Measurements from ENCODE around the gene IFNL1.

The IFNL1 gene

DNA sequence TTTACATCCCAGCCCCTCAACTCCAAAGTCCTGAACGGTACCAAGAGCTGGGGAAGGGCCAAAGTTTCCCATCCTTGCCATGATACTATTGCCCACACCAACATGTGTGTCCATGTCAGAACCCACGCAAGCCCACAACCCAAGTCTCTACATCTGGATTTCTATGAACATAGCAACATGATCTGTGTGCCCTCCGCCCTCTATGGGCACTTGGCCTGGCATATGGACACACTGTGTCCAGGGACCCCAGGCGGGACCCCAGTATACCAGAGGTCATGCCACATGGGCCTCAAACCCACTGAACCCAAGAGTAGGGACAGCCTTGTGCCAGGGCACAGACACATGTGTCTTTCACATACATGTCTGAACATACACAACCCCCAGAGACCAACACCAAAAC lies 22.5 kb downstream of the IFNL1 start:
- no peak for ATAC-seq
- no peak for TF ChIP-seq CSDC2 (CRISPR knock-in tag; IDR thresholded peaks at IDR 0.05)
- no peak for TF ChIP-seq ZNF8 (CRISPR knock-in tag; IDR thresholded peaks at IDR 0.05)
- TF ChIP-seq ZFP3 (CRISPR knock-in tag; IDR thresholded peaks at IDR 0.05), result no peak
- TF ChIP-seq ZFP30 (CRISPR knock-in tag; IDR thresholded peaks at IDR 0.05), result no peak
- no peak for TF ChIP-seq ISL1 (CRISPR knock-in tag; IDR thresholded peaks at IDR 0.05)
- TF ChIP-seq CREB5 (CRISPR knock-in tag; IDR thresholded peaks at IDR 0.05; ENCODE audit: low read depth), result no peak
- no peak for TF ChIP-seq ESRRG (CRISPR knock-in tag; IDR thresholded peaks at IDR 0.05)
- TF ChIP-seq PPARA (CRISPR knock-in tag; IDR thresholded peaks at IDR 0.05; ENCODE audit: borderline replicate concordance), result no peak
- no peak for TF ChIP-seq OSR1 (CRISPR knock-in tag; IDR thresholded peaks at IDR 0.05)
- no peak for TF ChIP-seq ARNTL (CRISPR knock-in tag; IDR thresholded peaks at IDR 0.05; ENCODE audit: borderline replicate concordance, low read depth)
- no peak for TF ChIP-seq ZNF565 (CRISPR knock-in tag; conservative IDR thresholded peaks at IDR 0.05; ENCODE audit: low read depth)
- no peak for TF ChIP-seq RARB (CRISPR knock-in tag; IDR thresholded peaks at IDR 0.05)
- TF ChIP-seq, protein P1, sequence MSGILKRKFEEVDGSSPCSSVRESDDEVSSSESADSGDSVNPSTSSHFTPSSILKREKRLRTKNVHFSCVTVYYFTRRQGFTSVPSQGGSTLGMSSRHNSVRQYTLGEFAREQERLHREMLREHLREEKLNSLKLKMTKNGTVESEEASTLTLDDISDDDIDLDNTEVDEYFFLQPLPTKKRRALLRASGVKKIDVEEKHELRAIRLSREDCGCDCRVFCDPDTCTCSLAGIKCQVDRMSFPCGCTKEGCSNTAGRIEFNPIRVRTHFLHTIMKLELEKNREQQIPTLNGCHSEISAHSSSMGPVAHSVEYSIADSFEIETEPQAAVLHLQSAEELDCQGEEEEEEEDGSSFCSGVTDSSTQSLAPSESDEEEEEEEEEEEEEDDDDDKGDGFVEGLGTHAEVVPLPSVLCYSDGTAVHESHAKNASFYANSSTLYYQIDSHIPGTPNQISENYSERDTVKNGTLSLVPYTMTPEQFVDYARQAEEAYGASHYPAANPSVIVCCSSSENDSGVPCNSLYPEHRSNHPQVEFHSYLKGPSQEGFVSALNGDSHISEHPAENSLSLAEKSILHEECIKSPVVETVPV (CRISPR knock-in tag; IDR thresholded peaks at IDR 0.05), result no peak
- TF ChIP-seq, protein P2, sequence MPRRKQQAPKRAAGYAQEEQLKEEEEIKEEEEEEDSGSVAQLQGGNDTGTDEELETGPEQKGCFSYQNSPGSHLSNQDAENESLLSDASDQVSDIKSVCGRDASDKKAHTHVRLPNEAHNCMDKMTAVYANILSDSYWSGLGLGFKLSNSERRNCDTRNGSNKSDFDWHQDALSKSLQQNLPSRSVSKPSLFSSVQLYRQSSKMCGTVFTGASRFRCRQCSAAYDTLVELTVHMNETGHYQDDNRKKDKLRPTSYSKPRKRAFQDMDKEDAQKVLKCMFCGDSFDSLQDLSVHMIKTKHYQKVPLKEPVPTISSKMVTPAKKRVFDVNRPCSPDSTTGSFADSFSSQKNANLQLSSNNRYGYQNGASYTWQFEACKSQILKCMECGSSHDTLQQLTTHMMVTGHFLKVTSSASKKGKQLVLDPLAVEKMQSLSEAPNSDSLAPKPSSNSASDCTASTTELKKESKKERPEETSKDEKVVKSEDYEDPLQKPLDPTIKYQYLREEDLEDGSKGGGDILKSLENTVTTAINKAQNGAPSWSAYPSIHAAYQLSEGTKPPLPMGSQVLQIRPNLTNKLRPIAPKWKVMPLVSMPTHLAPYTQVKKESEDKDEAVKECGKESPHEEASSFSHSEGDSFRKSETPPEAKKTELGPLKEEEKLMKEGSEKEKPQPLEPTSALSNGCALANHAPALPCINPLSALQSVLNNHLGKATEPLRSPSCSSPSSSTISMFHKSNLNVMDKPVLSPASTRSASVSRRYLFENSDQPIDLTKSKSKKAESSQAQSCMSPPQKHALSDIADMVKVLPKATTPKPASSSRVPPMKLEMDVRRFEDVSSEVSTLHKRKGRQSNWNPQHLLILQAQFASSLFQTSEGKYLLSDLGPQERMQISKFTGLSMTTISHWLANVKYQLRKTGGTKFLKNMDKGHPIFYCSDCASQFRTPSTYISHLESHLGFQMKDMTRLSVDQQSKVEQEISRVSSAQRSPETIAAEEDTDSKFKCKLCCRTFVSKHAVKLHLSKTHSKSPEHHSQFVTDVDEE (CRISPR knock-in tag; IDR thresholded peaks at IDR 0.05), result no peak
- no peak for TF ChIP-seq TCF4 (CRISPR knock-in tag; IDR thresholded peaks at IDR 0.05; ENCODE audit: borderline replicate concordance)
- no peak for TF ChIP-seq BACH2 (CRISPR knock-in tag; IDR thresholded peaks at IDR 0.05; ENCODE audit: borderline replicate concordance)
- TF ChIP-seq POU6F1 (CRISPR knock-in tag; IDR thresholded peaks at IDR 0.05; ENCODE audit: borderline replicate concordance, low read depth), result no peak
- TF ChIP-seq GLIS3 (CRISPR knock-in tag; IDR thresholded peaks at IDR 0.05), result no peak
- TF ChIP-seq SNAI2 (CRISPR knock-in tag; IDR thresholded peaks at IDR 0.05), result no peak
- TF ChIP-seq TOX (CRISPR knock-in tag; IDR thresholded peaks at IDR 0.05; ENCODE audit: borderline replicate concordance), result no peak

DNA sequence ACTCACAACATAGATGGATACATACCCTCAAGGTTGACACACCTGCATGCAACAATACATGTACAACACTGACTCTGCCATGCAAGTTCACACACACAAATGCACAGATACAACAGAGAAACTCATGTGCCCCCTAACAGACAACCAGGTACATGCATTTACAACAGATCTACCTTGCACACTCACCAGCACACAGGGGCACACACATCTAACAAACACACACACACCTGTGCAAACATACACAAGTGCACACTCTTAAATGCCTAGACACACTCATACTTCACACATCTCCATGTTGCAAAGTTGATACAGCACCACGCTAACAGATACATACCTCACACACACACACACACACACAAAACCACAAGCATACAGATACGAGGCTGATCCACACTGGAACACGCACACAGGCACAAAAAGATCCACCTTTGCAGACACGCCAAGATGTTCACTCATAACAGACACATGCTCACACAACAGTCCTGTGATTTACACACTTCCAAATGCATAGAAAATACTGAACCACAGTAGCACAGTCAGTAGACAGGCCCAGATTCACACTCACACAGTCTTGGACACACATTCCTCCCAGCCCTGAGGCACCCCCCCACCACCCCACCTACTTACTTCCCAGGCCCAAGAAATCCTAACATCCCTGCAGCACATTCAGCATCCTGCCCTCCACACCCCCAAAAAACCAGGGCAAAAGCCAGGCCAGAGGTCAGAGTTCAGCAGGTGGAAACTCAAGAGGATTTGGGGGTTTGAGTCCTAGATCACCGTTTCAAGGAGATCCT lies 23.1 kb downstream of the IFNL1 start:
- no peak; the same call in 2 of the 3 replicates for ATAC-seq
- TF ChIP-seq, protein P3, sequence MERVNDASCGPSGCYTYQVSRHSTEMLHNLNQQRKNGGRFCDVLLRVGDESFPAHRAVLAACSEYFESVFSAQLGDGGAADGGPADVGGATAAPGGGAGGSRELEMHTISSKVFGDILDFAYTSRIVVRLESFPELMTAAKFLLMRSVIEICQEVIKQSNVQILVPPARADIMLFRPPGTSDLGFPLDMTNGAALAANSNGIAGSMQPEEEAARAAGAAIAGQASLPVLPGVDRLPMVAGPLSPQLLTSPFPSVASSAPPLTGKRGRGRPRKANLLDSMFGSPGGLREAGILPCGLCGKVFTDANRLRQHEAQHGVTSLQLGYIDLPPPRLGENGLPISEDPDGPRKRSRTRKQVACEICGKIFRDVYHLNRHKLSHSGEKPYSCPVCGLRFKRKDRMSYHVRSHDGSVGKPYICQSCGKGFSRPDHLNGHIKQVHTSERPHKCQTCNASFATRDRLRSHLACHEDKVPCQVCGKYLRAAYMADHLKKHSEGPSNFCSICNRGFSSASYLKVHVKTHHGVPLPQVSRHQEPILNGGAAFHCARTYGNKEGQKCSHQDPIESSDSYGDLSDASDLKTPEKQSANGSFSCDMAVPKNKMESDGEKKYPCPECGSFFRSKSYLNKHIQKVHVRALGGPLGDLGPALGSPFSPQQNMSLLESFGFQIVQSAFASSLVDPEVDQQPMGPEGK (CRISPR knock-in tag; IDR thresholded peaks at IDR 0.05; ENCODE audit: borderline replicate concordance), result no peak
- TF ChIP-seq RARB (CRISPR knock-in tag; IDR thresholded peaks at IDR 0.05) (no peak), ESRRG (CRISPR knock-in tag; IDR thresholded peaks at IDR 0.05) (no peak), ISL1 (CRISPR knock-in tag; IDR thresholded peaks at IDR 0.05) (no peak), BACH2 (CRISPR knock-in tag; IDR thresholded peaks at IDR 0.05; ENCODE audit: borderline replicate concordance) (no peak), ZC3H10 (CRISPR knock-in tag; IDR thresholded peaks at IDR 0.05) (no peak), GLIS3 (CRISPR knock-in tag; IDR thresholded peaks at IDR 0.05) (no peak), ZNF8 (CRISPR knock-in tag; IDR thresholded peaks at IDR 0.05) (no peak), POU6F1 (CRISPR knock-in tag; IDR thresholded peaks at IDR 0.05; ENCODE audit: borderline replicate concordance, low read depth) (no peak), TOX (CRISPR knock-in tag; IDR thresholded peaks at IDR 0.05; ENCODE audit: borderline replicate concordance) (no peak)

All from SK-N-SH treated with all-trans-retinoic acid at 6 μM for 48 hours (cell line).